ENCODE measurements around the gene PINLYP. TPM values are rescaled to one million over a fixed set of nuclear protein-coding genes. Genes with fewer than 3 reads are reported as not detected.

PINLYP gene
- total and polyA plus RNA-seq, 2 of the 13 experiments (the other 11 are each of a cell fraction or from before 2014, with no cell fraction given): 0.21 to 0.24 TPM

DNA sequence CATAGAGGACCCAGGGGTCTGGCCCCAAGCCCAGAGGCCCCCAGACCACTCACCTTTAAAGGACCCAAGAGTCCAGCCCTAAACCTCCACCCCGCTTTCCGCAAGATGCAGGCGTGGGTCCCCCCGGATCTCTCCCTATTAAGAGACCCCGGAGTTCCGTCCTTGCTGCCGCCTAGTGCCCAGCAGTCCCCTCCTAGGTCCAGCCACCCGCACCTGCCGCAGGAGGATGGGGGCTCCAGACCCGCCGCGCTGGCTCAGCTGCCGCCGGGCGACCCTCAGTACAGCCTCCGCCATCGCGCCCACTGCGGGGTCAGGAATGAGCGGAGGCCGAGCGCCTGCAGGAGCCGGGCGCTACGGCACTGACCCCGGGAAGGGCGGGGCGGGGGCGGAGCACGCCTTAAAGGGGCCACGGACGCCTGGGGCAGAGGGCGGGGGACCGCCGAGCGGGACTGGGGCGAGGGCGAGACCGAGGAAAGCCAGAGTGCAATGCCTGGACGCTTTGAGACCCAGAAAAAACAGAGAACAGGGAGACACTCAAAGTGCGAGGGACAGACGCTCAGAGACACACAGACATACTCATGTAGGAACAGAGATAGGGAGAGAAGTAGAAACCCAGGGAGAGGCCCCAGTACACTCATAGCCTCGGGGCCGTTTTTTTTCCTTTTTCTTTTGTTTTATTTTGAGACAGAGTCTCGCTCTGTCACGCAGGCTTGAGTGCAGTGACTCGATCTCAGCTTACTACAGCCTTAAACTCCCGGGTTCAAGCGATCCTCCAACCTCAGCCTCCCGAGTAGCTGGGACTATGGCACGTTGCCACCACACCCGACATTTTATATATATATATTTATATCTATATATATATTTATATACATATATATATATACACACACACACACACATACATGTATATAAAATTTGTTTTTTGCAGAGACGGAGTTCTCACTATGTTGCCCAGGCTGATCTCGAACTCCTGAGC is 48.4 kb upstream of the PINLYP start, which contains the start of gene ETHE1 (continued):
- no peak for TF ChIP-seq CERS6 (CRISPR knock-in tag; IDR thresholded peaks at IDR 0.05)
- peak; percentile 58; the same call in 1 of the 2 replicates for TF ChIP-seq ETV5 (CRISPR knock-in tag; IDR thresholded peaks at IDR 0.05; ENCODE audit: borderline replicate concordance)
- no peak for TF ChIP-seq ZNF224 (CRISPR knock-in tag; IDR thresholded peaks at IDR 0.05)
- no peak for TF ChIP-seq SNAI1 (CRISPR knock-in tag; IDR thresholded peaks at IDR 0.05; ENCODE audit: borderline replicate concordance)
- TF ChIP-seq PRMT3 (CRISPR knock-in tag; IDR thresholded peaks at IDR 0.05; ENCODE audit: borderline replicate concordance, low read depth): no peak
- TF ChIP-seq ZNF552 (CRISPR knock-in tag; IDR thresholded peaks at IDR 0.05; ENCODE audit: borderline replicate concordance): no peak
- peak; percentile 63; the same call in 1 of the 2 replicates for TF ChIP-seq TBX2 (CRISPR knock-in tag; IDR thresholded peaks at IDR 0.05; ENCODE audit: borderline replicate concordance)
- no peak for TF ChIP-seq CREB1 (IDR thresholded peaks at IDR 0.05)
- no peak for TF ChIP-seq CREB1 (CRISPR knock-in tag; IDR thresholded peaks at IDR 0.05)
- no peak for TF ChIP-seq ZNF432 (CRISPR knock-in tag; IDR thresholded peaks at IDR 0.05; ENCODE audit: borderline replicate concordance)
- TF ChIP-seq ZNF768 (CRISPR knock-in tag; IDR thresholded peaks at IDR 0.05): peak; percentile 60; the same call in 1 of the 2 replicates
- TF ChIP-seq SMAD3 (CRISPR knock-in tag; IDR thresholded peaks at IDR 0.05): no peak
- no peak for TF ChIP-seq ZNF431 (CRISPR knock-in tag; IDR thresholded peaks at IDR 0.05; ENCODE audit: borderline replicate concordance, low read depth)
- TF ChIP-seq, protein P1, sequence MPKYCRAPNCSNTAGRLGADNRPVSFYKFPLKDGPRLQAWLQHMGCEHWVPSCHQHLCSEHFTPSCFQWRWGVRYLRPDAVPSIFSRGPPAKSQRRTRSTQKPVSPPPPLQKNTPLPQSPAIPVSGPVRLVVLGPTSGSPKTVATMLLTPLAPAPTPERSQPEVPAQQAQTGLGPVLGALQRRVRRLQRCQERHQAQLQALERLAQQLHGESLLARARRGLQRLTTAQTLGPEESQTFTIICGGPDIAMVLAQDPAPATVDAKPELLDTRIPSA (CRISPR knock-in tag; IDR thresholded peaks at IDR 0.05; ENCODE audit: borderline replicate concordance): peak; percentile 88; the same call in 1 of the 2 replicates
- no peak for TF ChIP-seq ZBTB38 (CRISPR knock-in tag; IDR thresholded peaks at IDR 0.05)
- TF ChIP-seq PBX3 (CRISPR knock-in tag; IDR thresholded peaks at IDR 0.05; ENCODE audit: borderline replicate concordance): no peak
- 0 out of 2 replicates have a peak, but pooled peaks have one; percentile 45 for TF ChIP-seq ZNF343 (CRISPR knock-in tag; IDR thresholded peaks at IDR 0.05)
- no peak for TF ChIP-seq SP1 (IDR thresholded peaks at IDR 0.05)
- TF ChIP-seq SP1 (CRISPR knock-in tag; IDR thresholded peaks at IDR 0.05): peak; percentile 88
- no peak for TF ChIP-seq ZNF646 (CRISPR knock-in tag; IDR thresholded peaks at IDR 0.05)

Data from HepG2 (cell line).